GM19468 (cell line): ENCODE data around the gene PRRT4.

ENCODE experiments used
- ATAC-seq: cut with Tn5 transposase; IDR thresholded peaks from one replicate; pipeline ENCODE4 v1.9.1; 2021; ENCODE audit warnings: mild to moderate bottlenecking, moderate library complexity, moderate number of reproducible peaks; ENCODE audit not compliant: unreplicated experiment; ENCODE audit errors: extremely low read depth

The PRRT4 gene

GRCh38 chr7:128379900-128380479, 18.5 kb upstream of the PRRT4 start:
- ATAC-seq = no peak

GRCh38 chr7:128378637-128379036, 17.1 kb upstream of the PRRT4 start:
- ATAC-seq = no peak

DNA sequence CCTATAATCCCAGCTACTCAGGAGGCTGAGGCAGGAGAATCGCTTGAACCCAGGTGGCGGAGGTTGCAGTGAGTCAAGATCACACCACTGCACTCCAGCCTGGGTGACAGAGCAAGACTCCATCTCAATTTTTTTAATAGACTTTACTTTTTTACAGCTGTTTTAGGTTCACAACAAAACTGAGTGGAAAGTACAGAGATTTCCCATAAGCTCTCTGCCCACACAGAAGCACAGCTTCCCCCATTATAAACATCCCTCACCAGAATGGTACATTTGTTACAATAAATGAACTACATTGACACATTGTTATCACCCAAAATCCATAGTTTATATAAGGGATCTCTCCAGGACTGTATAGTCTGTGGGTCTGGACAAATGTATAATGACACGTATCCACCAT, 14.6 kb upstream of the PRRT4 start:
- ATAC-seq = no peak

GRCh38 chr7:128374041-128374440, 12.6 kb upstream of the PRRT4 start:
- ATAC-seq = no peak

GRCh38 chr7:128373606-128374005, 12.1 kb upstream of the PRRT4 start:
- ATAC-seq = no peak

DNA sequence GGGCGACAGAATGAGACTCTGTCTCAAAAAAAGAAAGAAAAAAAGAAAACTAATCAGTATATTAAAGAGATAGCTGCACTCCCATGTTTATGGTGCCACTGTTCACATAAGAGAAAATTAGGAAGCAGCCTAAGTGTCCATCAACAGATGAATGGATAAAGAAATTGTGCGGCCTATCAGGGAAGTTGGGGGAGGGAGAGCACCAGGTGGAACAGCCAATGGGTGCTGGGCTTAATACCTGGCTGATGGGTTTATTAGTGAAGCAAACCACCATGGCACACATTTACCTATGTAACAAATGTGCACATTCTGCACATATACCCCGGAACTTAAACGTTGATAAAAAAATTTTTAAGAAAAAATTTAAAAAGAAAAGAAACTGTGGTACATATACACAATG, 9.0 kb upstream of the PRRT4 start:
- ATAC-seq = no peak

- no peak for ATAC-seq
Measured at GRCh38 chr7:128366986-128367385, 5.5 kb upstream of the PRRT4 start.

DNA sequence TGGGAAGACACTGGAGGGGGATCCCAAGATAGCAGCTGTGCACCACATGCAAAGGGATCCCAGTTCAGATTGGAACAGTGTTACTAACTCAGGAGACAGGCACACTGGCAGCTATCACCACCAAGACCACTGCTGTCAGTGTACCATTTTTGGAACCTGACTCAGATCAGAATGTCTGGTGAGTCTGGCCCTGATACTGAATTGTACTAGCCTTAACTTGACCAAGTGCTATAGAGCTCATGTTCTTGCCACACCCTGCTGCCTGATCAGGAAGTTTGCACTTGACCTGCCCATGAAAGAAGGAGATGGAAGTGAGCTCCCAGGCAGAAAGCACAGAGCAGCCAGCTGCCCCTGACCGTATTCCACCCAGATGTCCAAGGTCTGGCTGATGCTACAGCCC, 4.8 kb upstream of the PRRT4 start:
- no peak for ATAC-seq

DNA sequence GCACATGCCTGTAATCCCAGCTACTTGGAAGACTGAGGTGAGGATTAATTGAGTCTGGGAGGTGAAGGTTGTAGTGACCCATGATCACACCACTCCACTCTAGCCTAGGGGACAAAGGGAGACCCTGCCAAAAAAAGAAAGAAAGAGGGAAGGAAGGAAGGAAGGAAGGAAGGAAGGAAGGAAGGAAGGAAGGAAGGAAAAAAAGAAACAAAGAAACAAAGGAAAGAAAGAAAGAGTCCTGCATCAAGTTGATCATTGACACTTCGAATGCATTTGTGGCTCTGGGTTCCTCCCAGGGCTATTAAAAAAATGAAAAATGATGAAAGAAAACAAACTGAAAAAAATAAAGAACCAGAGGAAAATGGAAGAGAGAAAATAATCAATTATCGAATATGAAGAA, 3.9 kb upstream of the PRRT4 start:
- no peak for ATAC-seq

- ATAC-seq = no peak
Measured at GRCh38 chr7:128364166-128364870, 2.8 kb upstream of the PRRT4 start.

GRCh38 chr7:128363261-128363721, 1.8 kb upstream of the PRRT4 start:
- no peak for ATAC-seq

DNA sequence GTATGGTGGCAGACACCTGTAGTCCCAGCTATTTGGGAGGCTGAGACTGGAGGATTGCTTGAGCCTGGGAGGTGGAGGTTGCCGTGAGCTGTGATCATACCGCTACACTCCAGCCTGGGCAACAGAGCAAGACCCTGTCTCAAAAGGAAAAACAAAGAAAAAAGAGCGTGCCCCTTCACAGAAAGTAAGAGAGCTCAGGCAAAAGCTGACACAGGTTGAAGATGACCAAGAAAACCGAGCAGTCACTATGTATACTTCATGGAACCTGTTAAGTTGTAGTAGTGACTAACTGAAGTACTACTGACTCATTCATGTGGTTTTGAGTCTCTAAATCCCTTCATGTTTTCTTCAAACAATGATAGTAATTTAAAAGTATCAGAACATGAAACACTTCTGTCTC, 1.2 kb upstream of the PRRT4 start:
- ATAC-seq = no peak

DNA sequence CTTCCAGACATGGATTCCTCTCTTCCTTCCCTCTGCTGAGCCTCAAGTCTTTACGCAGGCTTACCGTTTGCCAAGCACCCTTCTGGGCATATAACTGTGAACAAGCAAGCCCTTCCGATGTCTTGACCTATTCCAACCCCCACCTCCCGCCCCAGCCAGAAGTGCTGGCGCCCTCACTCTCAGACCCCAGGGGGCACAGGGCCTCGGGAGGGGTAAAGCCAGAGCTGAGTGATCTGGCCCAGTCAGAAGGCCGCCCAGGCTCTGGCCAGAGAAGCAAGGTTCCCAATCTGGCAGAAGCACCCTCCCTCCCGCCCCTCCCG, 1.2 kb downstream of the PRRT4 start:
- no peak for ATAC-seq

DNA sequence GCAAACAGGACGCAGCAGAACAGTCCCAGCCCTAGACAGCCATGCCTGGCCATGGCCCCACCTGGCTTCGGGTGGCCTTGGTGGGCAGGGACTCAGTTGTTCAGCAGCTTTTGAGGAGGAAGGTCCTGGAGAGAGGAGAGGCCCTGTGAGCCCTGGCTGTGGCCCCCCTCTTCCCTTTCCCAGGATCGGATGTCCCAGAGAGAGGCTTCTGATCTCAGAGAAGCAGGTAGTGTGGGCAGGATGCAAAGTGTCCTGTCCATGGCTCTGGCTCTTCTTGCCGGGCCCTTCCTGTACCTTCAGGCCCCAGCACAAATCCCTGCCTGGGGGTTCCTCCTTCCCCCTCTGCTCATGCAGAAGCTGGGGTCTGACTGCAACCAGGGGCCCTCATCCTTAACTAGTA, 1.6 kb downstream of the PRRT4 start:
- ATAC-seq = no peak

DNA sequence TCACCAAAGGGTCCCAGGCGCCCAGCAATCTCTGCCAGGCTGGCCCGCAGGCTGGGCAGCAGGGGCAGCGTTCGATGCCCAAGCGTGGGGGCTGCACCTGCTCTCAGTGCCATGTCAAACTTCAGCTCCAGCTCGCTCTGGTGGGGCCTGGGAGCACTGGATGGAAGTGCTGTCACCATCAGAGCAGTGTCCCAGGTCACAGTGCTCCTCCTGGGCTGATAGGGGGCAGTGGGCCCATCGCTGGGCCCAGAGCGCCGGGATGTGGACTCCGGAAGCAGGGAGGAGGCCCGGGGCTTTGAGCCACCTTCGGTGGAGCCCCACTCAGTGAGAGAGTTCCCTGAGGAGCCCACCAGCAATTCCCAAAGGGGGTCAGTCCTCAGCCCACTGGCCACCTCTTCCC, 2.2 kb downstream of the PRRT4 start:
- no peak for ATAC-seq

DNA sequence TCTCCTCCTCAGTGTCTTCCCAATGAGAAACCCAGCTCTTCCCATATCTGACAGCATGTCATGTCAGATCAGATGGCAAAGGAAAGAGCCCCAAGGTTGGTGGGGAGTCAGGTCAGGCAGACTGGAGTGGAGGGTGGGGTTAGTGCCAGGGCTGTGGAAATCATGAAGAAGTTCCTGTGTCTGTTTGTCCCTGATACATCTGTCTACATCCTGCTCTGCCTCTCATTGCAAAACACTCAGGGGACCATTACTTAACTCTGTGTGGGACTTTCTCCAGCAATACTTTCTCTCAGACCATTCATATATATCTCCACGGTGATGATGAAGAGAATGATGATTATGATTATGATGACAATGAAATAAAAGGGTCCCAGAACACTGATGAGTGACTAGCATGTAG, 3.3 kb downstream of the PRRT4 start:
- ATAC-seq = no peak

DNA sequence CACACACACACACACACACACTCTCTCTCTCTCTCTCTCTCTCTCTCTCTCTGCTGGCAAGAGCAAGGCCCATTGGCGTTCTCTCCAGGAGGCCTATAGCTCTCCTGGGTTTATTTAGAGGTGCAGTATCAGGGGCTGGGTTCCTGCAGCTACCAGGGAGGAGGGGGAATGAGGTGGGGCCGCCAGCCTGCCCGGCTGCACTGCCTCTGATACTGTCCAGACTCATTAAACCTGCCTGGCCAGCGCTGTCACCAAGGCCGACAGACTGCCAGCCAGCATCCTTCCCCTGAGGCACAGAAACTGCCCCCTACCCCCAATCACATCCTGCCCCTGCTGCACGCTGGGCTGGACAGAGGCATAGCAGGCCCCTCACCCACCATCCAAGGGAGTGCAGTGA, 4.3 kb downstream of the PRRT4 start:
- ATAC-seq = no peak

- ATAC-seq = no peak
Measured at GRCh38 chr7:128356546-128357216, 4.8 kb downstream of the PRRT4 start.

DNA sequence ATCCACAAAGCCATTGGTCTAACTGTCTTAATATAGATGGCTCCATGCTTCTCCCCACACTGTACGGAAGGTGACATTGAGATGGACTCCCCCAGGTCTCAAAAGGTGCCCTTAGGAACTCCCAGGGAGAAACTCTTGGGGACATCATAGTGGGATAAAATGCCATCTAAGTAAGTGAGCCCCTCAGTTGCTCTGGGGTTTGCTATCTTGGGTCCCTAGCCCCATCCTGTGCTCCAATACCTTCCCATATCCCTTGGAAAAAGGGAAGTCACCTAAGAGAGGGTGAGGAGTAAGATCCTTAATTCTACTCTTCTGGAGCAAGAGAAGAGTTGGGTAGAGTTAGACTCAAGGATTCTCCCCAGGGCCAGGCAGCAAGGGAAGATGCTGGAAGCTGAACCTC, 7.9 kb downstream of the PRRT4 start:
- ATAC-seq = no peak

GRCh38 chr7:128353189-128353588, 8.3 kb downstream of the PRRT4 start:
- ATAC-seq = no peak

DNA sequence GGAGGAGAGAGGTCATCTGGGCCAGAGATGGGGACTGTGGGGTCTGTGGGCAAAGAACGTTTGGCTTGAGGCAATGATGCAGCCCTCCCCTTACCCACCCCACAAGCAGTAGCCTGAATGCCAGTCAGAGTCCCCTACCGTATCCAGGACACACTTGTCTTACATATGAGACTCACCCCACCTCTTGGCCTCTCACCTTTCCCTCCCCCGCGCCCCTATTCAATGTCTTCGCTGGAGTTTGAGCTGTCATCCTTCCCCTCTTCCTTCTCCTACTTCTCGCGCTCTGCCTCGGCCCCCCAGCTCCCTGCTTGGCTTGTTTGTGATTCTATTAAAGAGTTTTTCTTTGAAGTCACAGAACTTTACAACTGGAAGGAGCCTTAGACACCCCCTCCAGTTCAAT, 8.9 kb downstream of the PRRT4 start:
- no peak for ATAC-seq

- no peak for ATAC-seq
Measured at GRCh38 chr7:128352153-128352537, 9.3 kb downstream of the PRRT4 start.
